Amniotic stem cell (primary cell): Measurements from ENCODE around the gene DCP1A.
A peak's percentile ranks its signal among the peaks of the same experiment; 100 is the strongest.

Experiments used
- DNase-seq: peaks from one replicate; lab custom pipeline; 2025; lab: John Stamatoyannopoulos, UW

DCP1A gene

GRCh38 chr3:53244271-53244670 lies 103.1 kb downstream of the DCP1A start:
- DNase-seq = no peak

GRCh38 chr3:53243785-53244184 lies 103.6 kb downstream of the DCP1A start:
- no peak for DNase-seq

- DNase-seq = no peak
Measured at GRCh38 chr3:53243165-53243564, 104.2 kb downstream of the DCP1A start.

GRCh38 chr3:53242642-53243041 lies 104.7 kb downstream of the DCP1A start:
- DNase-seq = no peak

GRCh38 chr3:53242155-53242554 lies 105.2 kb downstream of the DCP1A start:
- no peak for DNase-seq

GRCh38 chr3:53240989-53241972 lies 106.1 kb downstream of the DCP1A start:
- DNase-seq = no peak

- DNase-seq = no peak
Measured at GRCh38 chr3:53239800-53240199, 107.5 kb downstream of the DCP1A start.

GRCh38 chr3:53238886-53239285 lies 108.5 kb downstream of the DCP1A start:
- DNase-seq = no peak

- DNase-seq = peak; percentile 88
Measured at GRCh38 chr3:53238051-53238850, 109.1 kb downstream of the DCP1A start.

- peak; percentile 39 for DNase-seq
Measured at GRCh38 chr3:53236112-53236841, 111.1 kb downstream of the DCP1A start.

- DNase-seq = no peak
Measured at GRCh38 chr3:53235545-53235944, 111.8 kb downstream of the DCP1A start.

GRCh38 chr3:53234841-53235232 lies 112.5 kb downstream of the DCP1A start:
- DNase-seq = no peak

- no peak for DNase-seq
Measured at GRCh38 chr3:53234130-53234840, 113.1 kb downstream of the DCP1A start.
